OCI-LY7 (cell line): Measurements from ENCODE around the gene CRHR2. TPM values are rescaled to one million over a fixed set of nuclear protein-coding genes. Genes with fewer than 3 reads are reported as not detected.

ENCODE experiments used
- total RNA-seq, 2 experiments: library from RNA; depleted of rRNA in 1 of 2; stranded (reverse); fragments of >200 nt in 1 of 2; shearing (Covaris generic) in 1 of 2; gene quantifications; 2 replicates each; pipeline ENCODE4 v1.2.3, GENCODE V29; 2014 to 2022

Gene CRHR2
- total RNA-seq, 2 experiments from 2014 or later, result not detected

Other genes starting within 250 kb of the CRHR2 start
- 8.4 and 9.5 TPM in 2 replicates for gene NOD1, start 203.7 kb downstream of the CRHR2 start, total RNA-seq (2014; rRNA removed; shearing (Covaris generic))
- 10.3 and 11.9 TPM in 2 replicates for gene NOD1, start 203.7 kb downstream of the CRHR2 start, total RNA-seq (2022)
- 70.3 and 81.7 TPM in 2 replicates for gene GGCT, start 177.6 kb downstream of the CRHR2 start, total RNA-seq (2014; rRNA removed; shearing (Covaris generic))
- 81.3 and 84.5 TPM in 2 replicates for gene GGCT, start 177.6 kb downstream of the CRHR2 start, total RNA-seq (2022)
- 161 and 178 TPM in 2 replicates for gene GARS1, start 87.6 kb downstream of the CRHR2 start, total RNA-seq (2014; rRNA removed; shearing (Covaris generic))
- gene GARS1, start 87.6 kb downstream of the CRHR2 start, total RNA-seq (2022), result 355 and 375 TPM in 2 replicates
- not detected in 2 replicates for gene INMT, start 69.7 kb upstream of the CRHR2 start, total RNA-seq (2014; rRNA removed; shearing (Covaris generic))
- gene INMT, start 69.7 kb upstream of the CRHR2 start, total RNA-seq (2022), result 0.15 and 0.32 TPM in 2 replicates
- not detected in 2 replicates for gene MINDY4, start 89.0 kb upstream of the CRHR2 start, total RNA-seq (2014; rRNA removed; shearing (Covaris generic))
- gene MINDY4, start 89.0 kb upstream of the CRHR2 start, total RNA-seq (2022), result 0.86 and 1.4 TPM in 2 replicates
- not detected in 2 replicates for gene AQP1, start 229.4 kb upstream of the CRHR2 start, total RNA-seq (2014; rRNA removed; shearing (Covaris generic))
- not detected in 2 replicates for gene AQP1, start 229.4 kb upstream of the CRHR2 start, total RNA-seq (2022)